ENCODE results near the gene CDC7.

CDC7 gene

DNA sequence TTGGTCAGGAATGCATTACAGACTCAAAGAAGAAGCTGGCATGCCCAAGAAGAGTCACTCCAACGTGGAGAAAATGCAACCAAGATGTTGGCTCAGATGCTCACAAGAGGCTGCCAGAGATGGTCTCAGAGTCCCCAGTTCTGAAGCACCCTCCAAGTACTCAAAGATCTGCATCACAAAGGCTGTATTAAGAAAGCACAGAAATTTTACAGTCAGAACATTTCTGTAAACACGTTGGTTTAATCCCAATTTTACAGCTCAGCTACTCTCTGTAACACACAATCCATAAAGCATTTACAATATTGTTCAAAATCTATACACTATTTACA lies 69.4 kb downstream of the CDC7 start:
- CTCF ChIA-PET = interaction anchor here (1.4 kb wide), 1 partner anchor 10 kb away, joined by 3 read pairs; no protein-coding TSS in a partner anchor
- no peak overlapping the region for H3K4me3 ChIP-seq (ENCODE audit: low read depth, low read length)
- POLR2A ChIA-PET = interaction anchor here (1.0 to 1.7 kb wide), 7 partner anchors 12 to 316 kb away, joined by 3 to 6 read pairs (median 3); partner anchors contain the start of gene TGFBR3
- TF ChIP-seq, protein P1, sequence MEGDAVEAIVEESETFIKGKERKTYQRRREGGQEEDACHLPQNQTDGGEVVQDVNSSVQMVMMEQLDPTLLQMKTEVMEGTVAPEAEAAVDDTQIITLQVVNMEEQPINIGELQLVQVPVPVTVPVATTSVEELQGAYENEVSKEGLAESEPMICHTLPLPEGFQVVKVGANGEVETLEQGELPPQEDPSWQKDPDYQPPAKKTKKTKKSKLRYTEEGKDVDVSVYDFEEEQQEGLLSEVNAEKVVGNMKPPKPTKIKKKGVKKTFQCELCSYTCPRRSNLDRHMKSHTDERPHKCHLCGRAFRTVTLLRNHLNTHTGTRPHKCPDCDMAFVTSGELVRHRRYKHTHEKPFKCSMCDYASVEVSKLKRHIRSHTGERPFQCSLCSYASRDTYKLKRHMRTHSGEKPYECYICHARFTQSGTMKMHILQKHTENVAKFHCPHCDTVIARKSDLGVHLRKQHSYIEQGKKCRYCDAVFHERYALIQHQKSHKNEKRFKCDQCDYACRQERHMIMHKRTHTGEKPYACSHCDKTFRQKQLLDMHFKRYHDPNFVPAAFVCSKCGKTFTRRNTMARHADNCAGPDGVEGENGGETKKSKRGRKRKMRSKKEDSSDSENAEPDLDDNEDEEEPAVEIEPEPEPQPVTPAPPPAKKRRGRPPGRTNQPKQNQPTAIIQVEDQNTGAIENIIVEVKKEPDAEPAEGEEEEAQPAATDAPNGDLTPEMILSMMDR (IDR thresholded peaks at IDR 0.05; ENCODE audit: insufficient read depth, low read length, missing control alignments) = no peak
- no peak for DNase-seq (ENCODE audit: low read depth, low spot score)

DNA sequence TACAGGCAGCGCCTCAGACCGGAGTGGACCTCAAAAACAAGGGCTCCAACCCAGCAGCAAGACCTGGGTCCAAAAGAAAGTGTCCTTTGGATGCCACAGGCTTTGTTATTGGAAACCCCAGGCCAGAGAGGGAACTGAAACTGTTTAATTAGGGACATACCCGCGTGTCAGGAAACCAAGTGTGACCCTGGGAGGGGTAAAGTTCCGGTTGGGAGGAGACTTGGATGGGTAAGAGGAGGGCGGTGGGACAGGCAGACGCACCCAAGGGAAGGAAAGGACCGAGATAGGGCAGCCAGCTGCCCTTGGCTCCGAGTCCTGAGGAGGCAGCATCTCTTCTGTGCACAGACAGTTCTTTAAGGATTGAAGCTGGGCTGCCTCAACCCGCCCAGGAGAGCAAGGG lies 71.4 kb downstream of the CDC7 start:
- no peak overlapping the region for H3K4me3 ChIP-seq (ENCODE audit: low read depth, low read length)
- TF ChIP-seq, protein P1 (IDR thresholded peaks at IDR 0.05; ENCODE audit: insufficient read depth, low read length, missing control alignments) = no peak
- ChIA-PET POLR2A (no interaction called here), CTCF (interaction anchor here (1.2 kb wide), 1 partner anchor 34 kb away, joined by 3 read pairs; no protein-coding TSS in a partner anchor)
- DNase-seq (ENCODE audit: low read depth, low spot score) = no peak
